ENCODE data around the gene KIF5C. TPM values are rescaled to one million over a fixed set of nuclear protein-coding genes. Genes with fewer than 3 reads are reported as not detected.

KIF5C gene
- total and polyA plus RNA-seq, 5 donors, result 0.86 to 3.3 (median 1.3) TPM

- intact Hi-C loops (cut with DNase I), result loop anchor here (5.0 to 10.0 kb wide), 4 partner anchors 296 to 546 kb away; no protein-coding TSS in a partner anchor
- H3K27me3 ChIP-seq (ENCODE audit: control insufficient read depth, insufficient read depth), result no peaks in the 10 kb centered on the region
- DNase-seq (no peak), ATAC-seq (no peak)
- no peak overlapping the region for H3K27ac ChIP-seq (ENCODE audit: low read length)
- no peaks in the 10 kb centered on the region for H3K4me1 ChIP-seq (ENCODE audit: control insufficient read depth, insufficient read depth, low read length)
- 80% methylated on average over 4 of the region's 4 CpGs for WGBS
- no peak overlapping the region for H3K4me3 ChIP-seq (ENCODE audit: low read length)
- no peaks in the 10 kb centered on the region for H3K9me3 ChIP-seq (ENCODE audit: control insufficient read depth, low read length)
These were observed 141.0 kb downstream of the KIF5C start for GRCh38 chr2:149015926-149016563.

DNA sequence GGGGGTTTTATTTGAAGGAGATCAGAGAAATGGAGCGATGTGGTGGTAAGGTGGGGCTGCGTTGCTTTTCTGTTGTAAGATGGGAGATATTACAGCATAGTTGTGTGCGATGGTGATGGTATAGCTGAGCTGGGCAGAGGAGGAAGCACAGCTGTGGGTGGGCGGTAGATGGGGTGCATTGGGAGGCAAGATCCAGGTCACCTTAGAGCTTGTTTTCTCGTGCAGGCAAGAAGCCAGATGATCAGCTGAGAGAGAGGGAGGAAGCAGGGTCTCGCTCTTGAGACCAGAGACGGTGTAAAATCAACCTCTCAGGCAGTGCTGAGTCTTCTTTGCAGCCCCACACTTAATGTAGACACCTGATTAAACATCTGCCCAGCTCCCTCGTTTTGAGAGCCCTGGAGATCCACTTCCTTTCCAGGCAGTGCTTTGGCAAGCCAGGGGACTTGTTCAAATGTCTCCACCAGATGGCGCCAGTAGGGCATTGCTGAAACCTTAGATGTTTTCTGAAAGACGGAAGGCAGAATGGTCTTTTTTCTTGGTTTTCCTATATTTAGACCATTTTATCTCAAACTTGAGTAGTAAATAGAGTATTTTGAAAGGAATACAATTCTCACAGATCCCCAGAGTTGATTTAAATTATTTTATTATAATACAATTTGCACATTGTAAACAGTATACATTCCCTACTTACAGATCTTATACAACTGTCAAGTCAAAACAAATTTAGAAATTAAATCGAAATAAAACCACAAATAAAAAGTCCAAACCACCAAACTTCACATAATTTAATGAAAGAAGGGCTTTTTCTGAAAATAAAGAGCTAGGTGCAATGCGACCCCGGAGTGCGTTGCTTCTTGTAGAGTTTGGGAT, 142.3 kb downstream of the KIF5C start:
- Histone ChIP-seq H3K9me3 (ENCODE audit: control insufficient read depth, low read length) (no peaks in the 10 kb centered on the region), H3K27me3 (ENCODE audit: control insufficient read depth, insufficient read depth) (no peaks in the 10 kb centered on the region), H3K4me3 (ENCODE audit: low read length) (no peak overlapping the region), H3K4me1 (ENCODE audit: control insufficient read depth, insufficient read depth, low read length) (peaks cover 1% of the 10 kb centered on the region), H3K27ac (ENCODE audit: low read length) (no peak overlapping the region)
- 47% methylated on average over 14 of the region's 14 CpGs for WGBS
- intact Hi-C loops (cut with DNase I), result loop anchor here (5.0 to 10.0 kb wide), 4 partner anchors 295 to 545 kb away; no protein-coding TSS in a partner anchor
- ATAC-seq (peak; percentile 73 to 74), DNase-seq (peak; percentile 77 to 89 (median 77))

- no peak for DNase-seq
- Histone ChIP-seq H3K4me3 (ENCODE audit: low read length) (no peak overlapping the region), H3K9me3 (ENCODE audit: control insufficient read depth, low read length) (no peaks in the 10 kb centered on the region), H3K4me1 (ENCODE audit: control insufficient read depth, insufficient read depth, low read length) (peaks cover 1% of the 10 kb centered on the region), H3K27me3 (ENCODE audit: control insufficient read depth, insufficient read depth) (no peaks in the 10 kb centered on the region), H3K27ac (ENCODE audit: low read length) (no peak overlapping the region)
- intact Hi-C loops (cut with DNase I), result loop anchor here (5.0 to 10.0 kb wide), 4 partner anchors 293 to 543 kb away; no protein-coding TSS in a partner anchor
- ATAC-seq, result no peak
- WGBS, result 67% methylated on average over 3 of the region's 3 CpGs
These were observed 144.0 kb downstream of the KIF5C start for GRCh38 chr2:149018981-149019380.

DNA sequence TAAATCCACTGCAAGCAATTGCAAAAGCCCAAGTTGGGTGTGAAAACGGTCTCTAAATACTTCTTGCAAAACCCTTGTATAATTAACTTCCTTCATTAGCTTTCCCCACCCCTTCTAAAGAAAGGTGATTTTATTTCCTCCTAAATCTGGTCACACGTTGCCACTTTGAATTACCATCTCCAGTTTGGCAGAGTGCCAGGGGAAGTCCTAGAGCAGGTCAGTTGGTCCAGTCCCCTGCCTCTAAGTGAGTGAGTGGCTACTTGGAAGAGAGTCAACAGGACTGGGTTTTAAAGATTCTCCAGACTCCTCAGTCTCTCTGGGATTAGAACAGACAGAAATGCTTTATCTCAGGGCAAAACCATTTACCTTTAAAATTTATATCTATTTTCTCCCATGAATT, 144.7 kb downstream of the KIF5C start:
- Histone ChIP-seq H3K9me3 (ENCODE audit: control insufficient read depth, low read length) (no peaks in the 10 kb centered on the region), H3K27me3 (ENCODE audit: control insufficient read depth, insufficient read depth) (no peaks in the 10 kb centered on the region), H3K27ac (ENCODE audit: low read length) (no peak overlapping the region), H3K4me3 (ENCODE audit: low read length) (no peak overlapping the region), H3K4me1 (ENCODE audit: control insufficient read depth, insufficient read depth, low read length) (peaks cover 1% of the 10 kb centered on the region)
- ATAC-seq, result no peak
- intact Hi-C loops (cut with DNase I), result loop anchor here (5.0 to 10.0 kb wide), 4 partner anchors 293 to 543 kb away; no protein-coding TSS in a partner anchor
- DNase-seq, result no peak
- 51% methylated on average over 2 of the region's 2 CpGs for WGBS

- Histone ChIP-seq H3K27me3 (ENCODE audit: control insufficient read depth, insufficient read depth) (no peaks in the 10 kb centered on the region), H3K4me3 (ENCODE audit: low read length) (no peak overlapping the region), H3K4me1 (ENCODE audit: control insufficient read depth, insufficient read depth, low read length) (peaks cover 1% of the 10 kb centered on the region), H3K9me3 (ENCODE audit: control insufficient read depth, low read length) (no peaks in the 10 kb centered on the region), H3K27ac (ENCODE audit: low read length) (no peak overlapping the region)
- intact Hi-C loops (cut with DNase I), result loop anchor here in 1 of 4 donors (10.0 kb wide), 1 partner anchor 294 kb away; no protein-coding TSS in a partner anchor
- ATAC-seq (no peak), DNase-seq (no peak)
- 85% methylated on average over 10 of the region's 10 CpGs for WGBS
These were observed 145.4 kb downstream of the KIF5C start for GRCh38 chr2:149020432-149020851.

DNA sequence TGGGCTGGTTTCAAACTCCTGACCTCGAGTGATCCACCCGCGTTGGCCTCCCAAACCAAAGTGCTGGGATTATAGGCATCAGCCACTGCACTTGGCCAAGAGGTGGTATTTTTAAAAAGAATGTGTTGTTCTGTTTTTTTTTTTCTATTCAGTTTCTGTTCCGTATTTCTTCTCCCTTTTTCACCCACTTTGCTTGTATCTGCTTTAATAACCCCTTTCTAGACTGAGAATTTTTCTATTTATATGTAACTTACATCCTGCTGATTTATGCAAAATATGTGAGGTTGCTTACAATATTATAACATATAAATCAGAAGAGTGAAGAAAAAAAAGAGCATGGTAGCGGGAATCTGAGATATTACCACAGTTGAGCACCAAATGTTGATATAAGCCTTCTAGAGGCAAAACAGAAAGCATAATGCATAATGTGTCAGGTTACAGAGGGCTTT, 146.3 kb downstream of the KIF5C start:
- ATAC-seq (no peak), DNase-seq (no peak)
- intact Hi-C loops (cut with DNase I), result loop anchor here in 1 of 4 donors (10.0 kb wide), 1 partner anchor 294 kb away; no protein-coding TSS in a partner anchor
- Histone ChIP-seq H3K27ac (ENCODE audit: low read length) (no peak overlapping the region), H3K27me3 (ENCODE audit: control insufficient read depth, insufficient read depth) (no peaks in the 10 kb centered on the region), H3K4me1 (ENCODE audit: control insufficient read depth, insufficient read depth, low read length) (peaks cover 1% of the 10 kb centered on the region), H3K9me3 (ENCODE audit: control insufficient read depth, low read length) (no peaks in the 10 kb centered on the region), H3K4me3 (ENCODE audit: low read length) (no peak overlapping the region)
- WGBS, result 84% methylated on average over 5 of the region's 5 CpGs

GRCh38 chr2:149021761-149022160, 146.7 kb downstream of the KIF5C start:
- DNase-seq (no peak), ATAC-seq (no peak)
- Histone ChIP-seq H3K4me1 (ENCODE audit: control insufficient read depth, insufficient read depth, low read length) (peaks cover 1% of the 10 kb centered on the region), H3K4me3 (ENCODE audit: low read length) (no peak overlapping the region), H3K27me3 (ENCODE audit: control insufficient read depth, insufficient read depth) (no peaks in the 10 kb centered on the region), H3K9me3 (ENCODE audit: control insufficient read depth, low read length) (no peaks in the 10 kb centered on the region), H3K27ac (ENCODE audit: low read length) (no peak overlapping the region)
- WGBS, result 80% methylated on average over 6 of the region's 6 CpGs
- intact Hi-C loops (cut with DNase I), result loop anchor here in 1 of 4 donors (10.0 kb wide), 1 partner anchor 293 kb away; no protein-coding TSS in a partner anchor

DNA sequence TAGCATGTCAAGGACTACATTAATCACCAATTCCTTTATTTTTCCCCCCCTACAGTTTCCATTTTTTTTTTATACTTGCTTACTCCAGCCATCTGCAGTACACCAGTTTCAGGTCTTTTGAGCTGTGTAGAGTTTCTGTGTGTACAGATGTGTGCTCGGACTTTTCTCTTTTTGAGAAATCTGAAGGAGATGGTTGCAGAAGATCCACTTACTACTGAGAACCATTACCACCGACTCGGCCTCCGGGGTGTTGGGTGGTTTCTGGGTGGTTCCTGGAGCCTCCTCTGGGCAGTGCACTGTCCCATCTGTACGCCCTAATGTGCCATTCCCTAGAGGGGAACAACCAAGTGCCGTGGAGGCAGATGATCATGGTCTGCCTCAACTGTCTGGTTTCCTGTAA, 148.1 kb downstream of the KIF5C start:
- Histone ChIP-seq H3K4me1 (ENCODE audit: control insufficient read depth, insufficient read depth, low read length) (peaks cover 1% of the 10 kb centered on the region), H3K27ac (ENCODE audit: low read length) (no peak overlapping the region), H3K9me3 (ENCODE audit: control insufficient read depth, low read length) (no peaks in the 10 kb centered on the region), H3K27me3 (ENCODE audit: control insufficient read depth, insufficient read depth) (no peaks in the 10 kb centered on the region), H3K4me3 (ENCODE audit: low read length) (no peak overlapping the region)
- intact Hi-C loops (cut with DNase I), result loop anchor here in 1 of 4 donors (10.0 kb wide), 1 partner anchor 292 kb away; no protein-coding TSS in a partner anchor
- DNase-seq (no peak), ATAC-seq (no peak)
- 90% methylated on average over 6 of the region's 6 CpGs for WGBS

GRCh38 chr2:149027590-149028250, 152.7 kb downstream of the KIF5C start:
- Histone ChIP-seq H3K27ac (ENCODE audit: low read length) (no peak overlapping the region), H3K4me1 (ENCODE audit: control insufficient read depth, insufficient read depth, low read length) (no peaks in the 10 kb centered on the region), H3K27me3 (ENCODE audit: control insufficient read depth, insufficient read depth) (no peaks in the 10 kb centered on the region), H3K4me3 (ENCODE audit: low read length) (no peak overlapping the region), H3K9me3 (ENCODE audit: control insufficient read depth, low read length) (no peaks in the 10 kb centered on the region)
- WGBS, result 72% methylated on average over 7 of the region's 7 CpGs
- DNase-seq (no peak), ATAC-seq (no peak)
- intact Hi-C loops (cut with DNase I), result loop anchor here in 1 of 4 donors (10.0 kb wide), 1 partner anchor 287 kb away; no protein-coding TSS in a partner anchor

DNA sequence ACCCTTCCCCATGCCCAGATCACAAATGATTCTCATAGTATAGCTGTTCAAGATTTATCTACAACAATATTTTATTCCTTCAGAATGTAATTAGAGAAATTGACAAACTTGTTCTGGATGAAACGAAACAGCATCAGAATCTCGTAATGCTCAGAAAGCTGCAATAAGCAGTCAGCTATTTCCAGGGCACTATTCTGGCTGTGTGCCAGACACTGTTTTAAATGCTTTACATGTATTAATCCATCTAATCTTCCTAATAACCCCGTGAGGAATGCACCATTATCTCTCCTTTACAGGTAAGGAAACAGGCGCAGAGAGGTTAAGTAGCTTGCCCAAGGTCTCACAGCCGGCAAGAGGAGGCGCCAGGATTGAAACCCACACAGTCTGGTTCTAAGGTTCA, 153.3 kb downstream of the KIF5C start:
- Histone ChIP-seq H3K27me3 (ENCODE audit: control insufficient read depth, insufficient read depth) (no peaks in the 10 kb centered on the region), H3K4me3 (ENCODE audit: low read length) (no peak overlapping the region), H3K27ac (ENCODE audit: low read length) (no peak overlapping the region), H3K4me1 (ENCODE audit: control insufficient read depth, insufficient read depth, low read length) (no peaks in the 10 kb centered on the region), H3K9me3 (ENCODE audit: control insufficient read depth, low read length) (no peaks in the 10 kb centered on the region)
- no peak for ATAC-seq
- WGBS, result 76% methylated on average over 6 of the region's 6 CpGs
- intact Hi-C loops (cut with DNase I), result loop anchor here in 1 of 4 donors (10.0 kb wide), 1 partner anchor 286 kb away; no protein-coding TSS in a partner anchor
- no peak for DNase-seq
